HG02798 (cell line): ENCODE results near the gene SLC2A9.
"Not testable (repeated sequence)": the region's sequence is repeated elsewhere in the genome, so short reads cannot be mapped to it uniquely, and the experiment has no call there.

Experiments used
- ATAC-seq: cut with Tn5 transposase; IDR thresholded peaks from one replicate; pipeline ENCODE4 v1.9.1; 2021; ENCODE audit warnings: mild to moderate bottlenecking; ENCODE audit not compliant: unreplicated experiment, poor library complexity

Gene SLC2A9

DNA sequence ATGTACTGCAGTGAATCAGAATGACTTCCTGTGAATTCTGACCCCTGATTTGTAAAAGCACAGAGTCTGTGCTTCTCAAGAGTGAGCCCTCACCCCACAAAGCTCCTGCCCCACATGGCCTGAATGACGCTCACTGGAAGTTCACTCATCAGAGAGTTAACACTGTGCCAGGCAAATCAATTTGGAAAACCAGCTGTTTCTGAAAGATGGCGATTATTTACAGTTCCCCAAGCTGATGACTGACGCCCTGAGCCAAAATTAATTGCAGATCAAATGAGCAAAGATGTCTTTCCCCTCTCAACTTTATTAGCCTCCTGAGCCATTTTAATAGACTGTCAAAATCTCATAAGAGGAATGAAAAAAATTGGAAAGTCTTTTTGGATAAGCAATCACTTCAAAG lies 118.0 kb downstream of the SLC2A9 start:
- ATAC-seq = no peak

DNA sequence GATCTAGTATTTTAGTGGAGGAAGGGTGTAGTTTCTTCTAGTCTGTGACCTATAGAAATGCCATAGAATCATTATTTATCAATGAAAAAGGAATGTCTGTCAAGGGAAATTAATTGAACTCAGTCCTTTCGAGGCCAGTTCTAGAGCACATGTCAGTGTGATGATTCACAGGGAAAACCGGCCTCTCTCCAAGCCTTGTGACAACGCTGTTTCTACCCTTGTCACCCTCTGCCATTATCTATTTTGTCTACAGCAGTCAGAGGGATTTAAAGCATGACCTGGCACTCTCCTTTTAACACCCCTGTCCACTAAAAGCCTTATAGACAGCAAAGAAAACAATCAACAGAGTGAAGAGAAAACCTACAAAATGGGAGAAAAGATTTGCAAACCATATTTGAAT lies 120.0 kb downstream of the SLC2A9 start:
- no peak for ATAC-seq

DNA sequence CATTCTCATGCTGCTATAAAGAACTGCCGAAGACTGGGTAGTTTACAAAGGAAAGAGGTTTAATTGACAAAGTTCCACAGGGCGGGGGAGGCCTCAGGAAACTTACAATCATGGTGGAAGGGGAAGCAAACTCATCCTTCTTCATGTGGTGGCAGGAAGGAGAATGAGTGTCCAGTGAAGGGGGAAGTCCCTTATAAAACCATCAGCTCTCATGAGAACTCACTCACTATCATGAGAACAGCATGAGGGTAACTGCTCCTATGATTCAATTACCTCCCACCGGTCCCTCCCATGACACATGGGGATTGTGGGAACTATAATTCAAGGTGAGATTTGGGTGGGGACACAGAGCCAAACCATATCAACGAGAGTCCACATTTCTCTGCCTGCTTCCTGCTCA lies 120.7 kb downstream of the SLC2A9 start:
- ATAC-seq = not testable (repeated sequence)

DNA sequence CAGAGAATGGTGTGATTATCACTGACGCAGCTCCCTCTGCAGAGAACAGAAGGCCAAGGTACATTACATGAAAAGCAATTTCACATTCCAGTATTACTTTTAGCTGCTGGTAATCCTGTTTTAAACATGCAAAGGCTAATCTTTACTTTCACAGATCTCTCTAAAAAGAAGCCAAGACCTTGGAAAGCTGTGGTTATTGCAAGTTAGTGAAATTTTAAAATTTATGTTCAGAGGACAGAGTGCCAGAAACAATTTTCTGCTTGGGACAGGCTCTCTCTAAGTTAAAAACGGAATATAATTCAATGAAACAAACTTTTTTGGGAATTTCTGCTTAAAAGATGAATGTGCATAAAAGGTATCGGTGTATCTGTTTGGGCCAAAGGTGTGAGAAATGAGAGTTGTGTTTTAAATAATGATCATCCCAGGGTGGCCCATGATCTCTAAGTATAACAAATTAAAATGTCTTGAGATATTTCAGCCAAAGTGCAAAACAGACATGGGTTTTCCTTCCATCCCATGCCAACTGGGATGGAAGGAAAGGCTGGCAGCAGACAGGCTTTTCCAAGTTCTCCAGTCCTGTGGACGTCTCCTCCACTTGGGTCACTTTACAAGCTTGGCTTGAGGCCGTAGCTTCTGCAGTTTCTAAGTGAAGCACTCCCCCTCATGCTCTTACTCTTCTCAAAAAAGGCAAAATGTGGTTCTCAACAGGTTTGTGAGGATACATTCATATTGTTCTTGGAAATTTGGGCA lies 121.8 kb downstream of the SLC2A9 start:
- no peak for ATAC-seq

DNA sequence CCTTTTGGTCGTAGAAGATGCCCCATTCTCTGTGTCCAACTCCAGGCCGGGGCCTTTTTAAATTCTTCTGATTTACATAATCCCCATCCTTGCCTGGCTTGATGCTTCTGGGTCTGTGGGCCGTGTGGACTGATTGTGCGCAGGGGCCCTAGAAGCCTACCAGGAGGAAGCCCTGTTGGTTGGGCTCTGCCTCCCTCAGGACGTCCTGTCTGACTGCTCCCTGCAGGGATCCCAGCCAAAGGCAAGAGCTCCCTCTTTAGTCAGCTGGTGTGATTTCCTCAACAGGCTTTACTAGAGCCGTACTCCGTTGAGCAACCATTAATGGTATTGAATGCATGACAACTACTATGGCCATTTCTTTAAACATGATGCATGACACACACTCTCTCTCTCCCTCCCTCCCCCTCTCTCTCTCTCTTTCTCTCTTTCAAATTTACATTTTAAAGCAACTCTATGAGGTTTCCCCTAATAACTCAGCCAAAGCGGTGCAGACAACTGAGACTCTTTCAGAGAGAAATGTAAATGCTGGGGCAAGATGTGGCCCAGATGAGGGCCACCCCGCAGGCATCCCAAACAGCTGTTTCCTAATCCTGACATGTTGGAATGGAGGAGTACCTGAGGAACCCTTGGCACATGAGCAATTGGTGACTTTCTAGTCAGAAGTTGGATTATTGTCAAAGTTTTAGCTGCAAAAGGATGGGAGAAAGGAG lies 122.5 kb downstream of the SLC2A9 start:
- no peak for ATAC-seq

DNA sequence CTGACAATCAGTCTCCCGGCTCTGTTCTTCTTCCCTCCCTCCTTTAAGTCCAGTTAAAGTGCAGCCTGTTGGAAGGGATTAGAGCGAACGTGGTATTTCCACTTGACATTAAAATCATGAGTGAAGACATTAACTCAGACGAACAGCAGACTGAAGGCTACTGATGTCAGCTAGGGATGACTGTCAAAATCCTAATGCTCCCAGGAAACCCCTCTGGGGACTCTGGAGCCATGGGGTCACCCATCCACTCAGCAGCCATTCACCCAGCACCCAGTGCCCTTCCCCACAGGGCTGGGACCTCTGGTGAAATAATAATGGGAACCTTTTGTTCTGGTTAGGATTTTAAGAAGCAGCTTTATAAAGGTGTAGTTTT lies 126.0 kb downstream of the SLC2A9 start:
- no peak for ATAC-seq

DNA sequence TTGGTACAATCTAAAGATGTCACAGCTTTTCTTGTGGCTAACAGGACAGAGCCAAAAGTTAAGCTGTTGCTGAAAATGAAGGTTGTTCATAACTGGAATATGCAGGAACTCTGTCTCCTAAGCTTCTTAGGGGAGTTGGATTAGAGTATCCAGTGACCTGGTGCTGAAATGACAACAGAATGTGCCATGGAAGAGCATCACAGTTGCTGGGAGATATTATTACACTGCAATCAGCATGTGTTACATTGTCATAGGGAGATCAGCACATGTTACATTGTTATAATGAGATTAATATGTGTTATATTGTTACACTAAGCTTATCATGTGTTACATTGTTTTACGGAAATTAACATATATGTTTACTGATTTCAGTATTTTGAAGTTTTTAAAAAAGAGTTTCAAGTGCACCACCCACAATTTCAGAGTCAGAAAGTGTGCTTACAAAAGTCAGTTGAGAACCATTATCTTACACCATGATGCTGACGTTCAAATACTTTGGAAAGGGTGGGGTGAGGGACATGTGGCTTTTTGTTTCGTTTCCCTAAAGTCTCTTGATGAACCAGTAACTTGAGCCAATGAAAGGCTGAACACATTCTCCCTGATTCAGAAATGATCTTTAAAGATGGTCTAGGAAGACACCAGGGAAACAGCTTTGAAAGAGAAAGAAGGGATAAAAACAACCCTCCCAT lies 126.5 kb downstream of the SLC2A9 start:
- no peak for ATAC-seq

DNA sequence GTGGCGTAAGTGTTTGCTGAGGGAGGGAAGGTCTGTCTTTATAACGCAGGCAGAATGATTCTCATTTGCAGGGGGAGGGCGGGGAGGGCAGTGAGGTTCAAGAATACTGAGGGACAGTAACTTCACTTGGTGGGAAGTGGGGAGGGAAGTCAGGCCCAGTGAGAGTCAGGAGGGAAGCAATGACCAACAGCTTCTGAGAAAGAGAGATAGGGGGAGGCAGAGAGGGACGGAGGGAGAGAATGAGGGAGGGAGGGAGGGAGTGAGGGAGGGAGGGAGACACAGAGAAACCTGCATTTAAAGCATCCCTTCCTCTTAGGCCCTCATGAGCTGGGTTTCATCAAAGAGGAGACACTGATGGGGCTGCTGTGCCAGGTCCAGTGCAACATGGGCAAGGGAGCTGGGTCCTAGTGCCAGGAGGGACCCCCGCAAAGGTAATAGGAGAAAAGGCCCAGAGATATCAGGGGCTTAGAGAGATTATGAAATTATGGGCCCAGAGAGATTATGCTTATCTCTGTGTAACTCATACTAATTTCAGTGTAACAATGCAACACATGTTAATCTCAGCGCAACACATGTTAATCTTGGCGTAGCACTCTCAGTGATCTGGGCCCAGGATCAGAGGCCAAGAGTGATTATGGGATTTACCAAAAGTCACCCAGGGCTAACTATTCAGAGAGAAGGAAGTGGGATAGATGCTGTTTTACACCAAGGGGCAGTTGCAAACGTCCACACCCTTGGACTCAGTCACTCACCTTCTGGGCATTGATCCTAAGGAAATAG lies 127.8 kb downstream of the SLC2A9 start:
- ATAC-seq = no peak

DNA sequence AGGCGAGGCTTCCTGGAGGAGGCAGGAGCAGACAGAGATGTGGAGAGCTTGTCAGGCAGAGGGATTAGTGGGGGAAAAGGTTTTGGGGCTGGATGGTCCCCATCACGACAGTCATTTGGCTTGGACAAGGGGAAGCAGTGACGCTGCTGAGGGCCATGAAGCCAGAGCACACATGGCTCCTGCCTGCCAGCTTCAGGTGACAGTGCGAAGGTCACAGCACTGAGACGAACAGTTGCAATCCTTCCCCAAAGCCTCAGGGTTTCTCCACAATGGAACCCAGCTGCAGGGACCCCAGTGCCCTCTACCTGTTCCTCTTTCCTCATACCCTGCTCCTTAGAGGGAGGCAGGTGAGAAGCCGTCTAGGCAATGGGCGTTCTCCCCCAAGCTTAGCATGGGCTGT lies 129.6 kb downstream of the SLC2A9 start:
- ATAC-seq = no peak

DNA sequence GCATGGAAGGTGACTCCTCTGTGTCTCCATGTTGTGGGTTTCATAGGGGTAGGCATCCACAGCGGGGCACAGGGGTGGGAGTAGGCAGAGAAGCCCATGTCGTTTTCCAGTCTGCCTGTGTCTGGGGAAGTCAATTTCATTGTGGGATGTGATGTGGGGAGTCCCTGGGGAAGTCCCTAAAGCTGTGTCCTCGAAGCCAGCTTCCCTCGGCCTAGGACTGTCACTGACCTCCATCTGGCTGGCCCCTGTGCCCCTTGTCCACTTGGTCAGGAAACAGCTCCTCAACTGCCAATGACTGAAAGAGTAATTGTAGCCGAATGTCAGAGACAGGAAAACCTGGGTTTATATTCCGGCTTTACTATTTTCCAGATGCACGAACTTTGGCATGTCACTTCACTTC lies 130.2 kb downstream of the SLC2A9 start:
- no peak for ATAC-seq

DNA sequence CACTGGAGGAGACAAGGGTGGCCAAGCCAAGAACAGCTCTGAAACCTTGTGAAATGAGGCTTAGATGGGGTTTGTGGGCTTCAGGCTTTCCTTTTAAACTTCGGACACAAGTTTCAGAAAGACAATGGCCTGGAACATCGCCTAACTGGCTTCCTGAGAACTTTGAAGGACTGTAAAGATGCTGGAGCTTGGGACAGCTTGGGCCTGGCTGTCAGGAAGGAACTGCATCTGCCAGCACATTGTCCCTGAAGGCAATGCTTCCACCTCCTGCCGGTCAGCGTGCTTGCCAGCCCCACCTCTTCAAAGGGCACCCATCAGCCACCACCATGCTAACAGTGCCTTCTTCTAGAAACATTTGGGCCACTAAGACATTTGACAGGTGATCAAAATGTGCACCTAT lies 132.0 kb downstream of the SLC2A9 start:
- ATAC-seq = no peak

DNA sequence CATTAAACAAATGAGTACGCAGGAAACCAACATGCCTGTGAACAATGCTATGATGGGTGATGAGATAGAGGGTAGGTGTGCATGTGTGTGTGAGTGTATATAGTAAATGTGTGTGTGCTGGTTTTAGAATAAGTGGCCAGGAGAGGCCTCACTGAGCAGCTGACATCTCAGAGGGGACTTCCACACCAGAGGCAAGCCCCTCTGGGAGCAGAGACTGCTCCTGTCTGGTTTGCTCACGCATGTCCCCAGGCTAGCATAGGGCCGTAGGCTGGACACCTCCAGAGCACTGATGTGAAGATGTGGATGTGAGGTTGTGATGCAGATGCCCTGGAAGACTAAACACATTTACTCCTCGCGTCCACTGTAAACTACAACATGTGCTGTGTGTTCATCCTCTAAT lies 135.3 kb downstream of the SLC2A9 start:
- ATAC-seq = no peak

DNA sequence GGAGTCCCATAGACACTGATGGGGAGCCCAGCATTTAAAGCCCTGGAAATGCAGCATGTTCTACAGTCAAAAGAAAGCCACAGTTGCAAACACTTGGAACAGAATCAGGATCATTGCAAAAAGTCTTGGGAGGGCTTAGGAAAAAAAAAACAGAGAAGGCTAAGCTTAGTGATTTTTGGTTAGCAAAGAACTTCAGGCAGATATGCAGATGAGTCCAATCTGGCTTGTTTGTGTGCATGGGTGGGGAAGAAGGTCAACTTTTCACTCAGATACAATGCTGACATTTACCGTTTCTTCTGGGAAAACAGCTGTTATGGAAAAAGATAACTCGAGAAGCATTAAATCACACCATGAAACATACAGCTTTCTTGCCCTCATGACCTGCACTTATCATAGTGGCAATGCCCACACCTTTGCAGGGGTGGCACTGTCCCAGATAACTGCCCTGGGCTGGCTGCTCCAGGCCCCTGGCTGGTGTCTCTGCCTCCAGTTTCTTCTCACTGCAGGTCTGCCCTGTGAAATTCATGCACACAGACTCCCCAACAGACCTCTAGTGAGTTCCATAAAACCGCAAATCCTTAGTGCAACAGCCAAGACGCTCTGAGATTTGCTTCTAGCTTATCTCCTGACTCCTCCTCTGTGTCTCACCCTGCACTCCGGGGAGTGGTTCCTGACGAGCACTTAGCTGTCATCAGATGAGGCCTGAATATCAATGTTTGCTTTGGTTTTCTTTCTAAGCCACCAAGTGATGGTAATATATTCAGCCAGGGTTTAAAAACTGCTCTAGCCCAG lies 140.7 kb downstream of the SLC2A9 start:
- ATAC-seq = no peak

DNA sequence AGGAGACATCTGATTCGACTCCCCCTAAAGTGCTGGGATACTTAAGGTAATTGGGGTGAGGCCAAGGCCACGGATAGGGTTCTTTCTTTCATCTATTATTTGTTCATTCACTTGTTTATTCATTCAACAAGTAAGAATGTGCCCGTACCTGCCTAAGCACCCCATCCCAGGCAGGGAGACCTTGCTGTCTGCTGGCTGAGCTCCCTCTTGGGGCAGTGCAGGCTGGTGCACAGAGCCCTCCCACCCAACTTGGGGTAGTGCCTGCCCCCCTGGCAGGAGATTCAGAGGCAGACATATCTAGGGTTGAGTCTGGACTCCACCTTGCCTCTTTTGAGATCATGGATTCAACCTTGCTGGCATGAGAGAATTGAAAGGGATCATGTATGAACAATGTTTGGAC lies 144.2 kb downstream of the SLC2A9 start:
- ATAC-seq = no peak

DNA sequence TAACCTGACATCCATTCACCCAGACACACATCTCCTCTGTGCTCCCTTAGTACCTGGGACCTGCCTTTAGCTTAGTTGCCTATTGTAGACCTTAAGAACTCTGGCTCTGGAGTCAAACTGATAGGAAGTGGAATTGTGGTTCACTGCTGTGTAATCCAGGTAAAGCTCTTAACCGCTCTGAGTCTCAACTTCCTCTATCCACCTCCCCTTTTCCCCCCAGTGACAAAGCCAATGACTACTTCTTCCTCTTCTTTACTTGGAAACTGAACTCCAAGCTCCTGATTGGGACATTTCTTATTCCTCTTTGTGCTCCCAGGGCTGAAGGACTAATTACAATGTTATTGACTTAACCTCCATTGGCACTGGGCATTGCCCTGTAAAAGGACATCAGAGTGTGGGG lies 145.8 kb downstream of the SLC2A9 start:
- no peak for ATAC-seq

DNA sequence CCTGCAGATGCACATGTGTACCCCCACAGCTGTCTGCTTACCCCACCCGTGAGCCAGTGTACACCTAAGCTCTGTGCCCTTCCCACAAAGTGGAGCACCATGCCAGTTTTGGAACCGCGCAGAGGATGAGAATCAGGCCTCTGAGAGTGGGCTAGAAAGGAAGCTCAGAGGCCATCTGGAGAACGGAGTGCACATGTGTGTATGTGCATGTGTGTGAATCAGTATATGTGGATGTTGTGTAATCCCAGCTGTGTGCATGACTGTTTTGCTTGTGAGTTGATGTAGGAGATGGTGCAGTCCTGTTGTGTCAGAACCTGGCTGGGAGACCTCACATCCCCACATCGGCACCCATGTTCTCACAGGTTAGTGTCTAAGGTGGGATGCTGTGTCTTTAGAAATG lies 146.9 kb downstream of the SLC2A9 start:
- no peak for ATAC-seq

DNA sequence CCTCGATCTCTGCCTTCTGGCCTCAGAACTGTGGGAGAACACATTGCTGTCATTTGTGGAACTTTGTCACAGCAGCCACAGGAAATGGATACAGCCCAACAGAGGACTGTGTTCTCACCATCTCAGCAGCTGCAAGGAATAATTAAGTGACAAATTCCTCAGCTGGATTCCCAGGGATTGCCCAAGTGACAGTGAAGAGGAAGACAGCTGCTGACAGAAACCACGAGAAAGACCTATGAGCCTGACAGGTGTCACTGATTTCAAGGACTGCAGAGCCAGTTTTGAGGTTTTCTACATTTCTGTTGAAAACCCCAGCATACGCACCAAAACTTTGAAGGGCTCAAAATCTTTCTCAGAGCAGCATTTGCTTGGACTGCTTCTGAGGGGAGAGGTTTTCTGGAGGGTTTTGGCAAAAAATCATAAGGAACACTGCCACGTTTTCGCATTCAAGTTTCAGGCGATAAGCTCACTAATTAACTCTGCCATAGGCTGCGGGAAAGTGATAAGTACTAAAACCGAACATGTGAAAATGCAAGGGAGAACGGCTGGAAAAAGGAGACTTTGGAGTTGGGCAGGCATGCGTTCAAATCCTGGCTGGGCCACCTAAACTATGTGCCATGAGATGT lies 151.0 kb downstream of the SLC2A9 start:
- ATAC-seq = no peak

DNA sequence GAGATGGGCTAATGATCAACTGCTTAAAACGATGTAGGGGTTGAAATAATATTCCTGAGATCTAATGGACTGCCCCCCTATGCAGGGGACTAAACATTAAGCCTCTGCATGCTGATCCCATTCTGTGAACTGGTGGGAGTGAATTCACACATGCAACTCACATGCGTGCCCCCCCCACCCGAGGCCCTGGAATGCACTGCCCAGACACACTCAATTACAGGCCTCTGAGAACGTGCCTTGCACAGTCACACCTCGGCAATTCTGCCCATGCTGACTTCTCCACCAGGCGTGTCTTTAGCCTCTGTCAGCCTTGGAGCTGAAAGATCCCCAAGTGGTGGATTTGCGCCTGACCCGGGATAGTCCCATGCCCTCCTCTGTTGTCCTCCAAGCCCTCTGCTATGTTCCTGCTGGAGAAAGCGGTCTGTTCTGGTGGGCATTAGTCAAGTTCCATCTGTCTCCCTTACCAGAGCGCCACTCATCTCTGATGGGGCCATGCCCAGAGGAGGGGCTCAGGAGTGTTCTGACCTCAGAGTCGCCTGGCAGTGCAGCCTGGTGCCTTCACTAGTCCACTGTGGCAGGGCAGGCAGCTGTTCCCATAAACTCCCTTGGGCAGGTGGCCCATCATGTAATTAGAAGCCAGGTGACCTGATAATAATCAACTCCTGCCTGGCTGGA lies 153.4 kb downstream of the SLC2A9 start:
- ATAC-seq = no peak

DNA sequence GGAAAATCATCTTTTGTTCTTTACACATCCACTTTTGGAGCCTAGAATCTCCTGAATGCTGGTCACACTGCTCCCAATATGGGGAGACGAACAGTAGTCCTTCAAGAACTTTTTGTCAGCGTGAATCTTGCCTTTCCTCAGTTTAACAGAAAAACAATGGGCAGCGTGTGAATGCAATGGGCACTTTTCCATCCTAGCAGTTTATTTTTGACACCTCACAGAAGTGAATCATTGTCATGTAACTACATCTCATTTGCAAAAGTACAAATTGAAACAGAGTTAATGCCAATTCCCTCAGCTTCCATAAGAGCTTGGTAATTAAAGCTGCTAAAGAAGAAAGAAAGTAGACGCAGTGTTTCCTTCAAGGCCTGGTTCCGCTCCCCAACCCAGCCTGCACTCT lies 154.4 kb downstream of the SLC2A9 start:
- ATAC-seq = no peak
